22Rv1 (cell line): Measurements from ENCODE around the gene POLR2L.

Source experiments
- CTCF ChIP-seq: fragments of 450-650 bp; IDR thresholded peaks from 2 replicates; pipeline ENCODE4 v1.5.1; 2017; ENCODE audit warnings: mild to moderate bottlenecking
- ZFX ChIP-seq: fragments of 450-650 bp; IDR thresholded peaks from 2 replicates; pipeline ENCODE4 v1.6.1; 2017; ENCODE audit warnings: antibody characterized with exemption, borderline replicate concordance

- TF ChIP-seq CTCF (no peak), ZFX (no peak)
These were observed 32.2 kb downstream of the POLR2L start for GRCh38 chr11:810040-810567.
